Panc1 (cell line): ENCODE results near the gene PIAS4.

Source experiments
- TCF7L2 ChIP-seq: IDR thresholded peaks from 2 replicates; pipeline ENCODE4 v1.6.1; 2011; ENCODE audit warnings: mild to moderate bottlenecking, low read depth, low read length, inconsistent platforms
- TF ChIP-seq, protein P1 (sequence below): fragments of 450-650 bp; IDR thresholded peaks from 2 replicates; pipeline ENCODE4 v1.5.1; 2017; ENCODE audit warnings: mild to moderate bottlenecking
- TF ChIP-seq, protein P2 (sequence below), 2 experiments: IDR thresholded peaks; 2 replicates each; pipeline ENCODE4 v1.6.1; 2011 to 2012; ENCODE audit warnings: low read depth in 2 of 2, control low read depth in 1 of 2, low read length in 1 of 2, mild to moderate bottlenecking in 1 of 2, moderate library complexity in 1 of 2; ENCODE audit not compliant: insufficient read depth in 1 of 2

DNA sequence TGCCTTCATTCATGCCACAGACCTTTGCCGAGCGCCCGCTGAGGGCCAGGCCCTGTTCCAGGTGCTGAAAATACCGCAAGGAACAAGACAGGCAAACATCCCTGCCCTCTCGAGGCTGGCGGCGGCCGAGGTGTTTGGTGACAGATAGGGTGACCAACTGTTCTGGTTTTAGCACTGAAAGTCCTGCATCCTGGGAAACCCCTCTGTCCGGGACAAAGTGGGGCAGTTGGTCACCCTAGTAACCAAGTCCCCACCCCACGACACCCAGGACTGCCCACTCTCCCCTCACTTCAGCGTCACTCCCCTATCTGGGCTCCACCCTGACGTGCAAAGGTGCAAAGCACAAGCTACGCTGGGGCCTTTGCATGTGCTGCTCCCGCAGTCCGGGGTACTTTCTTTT, 41.9 kb downstream of the PIAS4 start:
- TF ChIP-seq, protein P1, sequence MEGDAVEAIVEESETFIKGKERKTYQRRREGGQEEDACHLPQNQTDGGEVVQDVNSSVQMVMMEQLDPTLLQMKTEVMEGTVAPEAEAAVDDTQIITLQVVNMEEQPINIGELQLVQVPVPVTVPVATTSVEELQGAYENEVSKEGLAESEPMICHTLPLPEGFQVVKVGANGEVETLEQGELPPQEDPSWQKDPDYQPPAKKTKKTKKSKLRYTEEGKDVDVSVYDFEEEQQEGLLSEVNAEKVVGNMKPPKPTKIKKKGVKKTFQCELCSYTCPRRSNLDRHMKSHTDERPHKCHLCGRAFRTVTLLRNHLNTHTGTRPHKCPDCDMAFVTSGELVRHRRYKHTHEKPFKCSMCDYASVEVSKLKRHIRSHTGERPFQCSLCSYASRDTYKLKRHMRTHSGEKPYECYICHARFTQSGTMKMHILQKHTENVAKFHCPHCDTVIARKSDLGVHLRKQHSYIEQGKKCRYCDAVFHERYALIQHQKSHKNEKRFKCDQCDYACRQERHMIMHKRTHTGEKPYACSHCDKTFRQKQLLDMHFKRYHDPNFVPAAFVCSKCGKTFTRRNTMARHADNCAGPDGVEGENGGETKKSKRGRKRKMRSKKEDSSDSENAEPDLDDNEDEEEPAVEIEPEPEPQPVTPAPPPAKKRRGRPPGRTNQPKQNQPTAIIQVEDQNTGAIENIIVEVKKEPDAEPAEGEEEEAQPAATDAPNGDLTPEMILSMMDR = no peak
- no peak for TF ChIP-seq TCF7L2
- TF ChIP-seq, protein P2, sequence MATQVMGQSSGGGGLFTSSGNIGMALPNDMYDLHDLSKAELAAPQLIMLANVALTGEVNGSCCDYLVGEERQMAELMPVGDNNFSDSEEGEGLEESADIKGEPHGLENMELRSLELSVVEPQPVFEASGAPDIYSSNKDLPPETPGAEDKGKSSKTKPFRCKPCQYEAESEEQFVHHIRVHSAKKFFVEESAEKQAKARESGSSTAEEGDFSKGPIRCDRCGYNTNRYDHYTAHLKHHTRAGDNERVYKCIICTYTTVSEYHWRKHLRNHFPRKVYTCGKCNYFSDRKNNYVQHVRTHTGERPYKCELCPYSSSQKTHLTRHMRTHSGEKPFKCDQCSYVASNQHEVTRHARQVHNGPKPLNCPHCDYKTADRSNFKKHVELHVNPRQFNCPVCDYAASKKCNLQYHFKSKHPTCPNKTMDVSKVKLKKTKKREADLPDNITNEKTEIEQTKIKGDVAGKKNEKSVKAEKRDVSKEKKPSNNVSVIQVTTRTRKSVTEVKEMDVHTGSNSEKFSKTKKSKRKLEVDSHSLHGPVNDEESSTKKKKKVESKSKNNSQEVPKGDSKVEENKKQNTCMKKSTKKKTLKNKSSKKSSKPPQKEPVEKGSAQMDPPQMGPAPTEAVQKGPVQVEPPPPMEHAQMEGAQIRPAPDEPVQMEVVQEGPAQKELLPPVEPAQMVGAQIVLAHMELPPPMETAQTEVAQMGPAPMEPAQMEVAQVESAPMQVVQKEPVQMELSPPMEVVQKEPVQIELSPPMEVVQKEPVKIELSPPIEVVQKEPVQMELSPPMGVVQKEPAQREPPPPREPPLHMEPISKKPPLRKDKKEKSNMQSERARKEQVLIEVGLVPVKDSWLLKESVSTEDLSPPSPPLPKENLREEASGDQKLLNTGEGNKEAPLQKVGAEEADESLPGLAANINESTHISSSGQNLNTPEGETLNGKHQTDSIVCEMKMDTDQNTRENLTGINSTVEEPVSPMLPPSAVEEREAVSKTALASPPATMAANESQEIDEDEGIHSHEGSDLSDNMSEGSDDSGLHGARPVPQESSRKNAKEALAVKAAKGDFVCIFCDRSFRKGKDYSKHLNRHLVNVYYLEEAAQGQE (IDR thresholded peaks at IDR 0.05; ENCODE audit: insufficient read depth in 1 of 2, low read depth in 2 of 2, low read length in 1 of 2) = peak; percentile 72 to 74; a peak in 3 of 4 replicates
